Pancreas (tissue), 10 donors: ENCODE results near the gene VWA3B. TPM values are rescaled to one million over a fixed set of nuclear protein-coding genes. Genes with fewer than 3 reads are reported as not detected.

Source experiments
- ATAC-seq, 4 donors: fragments of 200-7000 bp; cut with Tn5 transposase; one replicate each; pipeline versions ENCODE4 v1.8.0 to v1.9.1; 2020; ENCODE audit warnings: mild to moderate bottlenecking in 4 of 4, moderate library complexity in 4 of 4
- DNase-seq, 6 donors: peaks; one replicate each; pipeline ENCODE4 v3.0.0-alpha.2; 2020
- FAIRE-seq: peaks from 2 replicates; lab custom pipeline; 2012; peaks lifted over from hg19 to GRCh38; lab: Jason Lieb, UNC
- H3K27ac ChIP-seq, 4 donors: fragments of 200-600 bp; sonication (generic); 1 replicate in 3 of 4; 2 replicates in 1 of 4; pipeline versions ENCODE4 v1.5.0 to v1.8.0; 2020
- H3K27me3 ChIP-seq, 4 donors: fragments of 200-600 bp; one replicate each; pipeline ENCODE4 v1.8.0; 2021
- H3K36me3 ChIP-seq, 3 donors: fragments of 200-600 bp; sonication (generic) in 1 of 3; one replicate each; pipeline versions ENCODE4 v1.5.0 to v1.8.0; 2020 to 2021
- H3K4me1 ChIP-seq, 3 donors: fragments of 200-600 bp; one replicate each; pipeline ENCODE4 v1.8.0; 2021
- H3K4me3 ChIP-seq, 4 donors: fragments of 200-600 bp; sonication (generic) in 2 of 4; one replicate each; pipeline versions ENCODE4 v1.5.0 to v1.8.0; 2020 to 2021
- H3K9me3 ChIP-seq, 4 donors: fragments of 200-600 bp; one replicate each; pipeline ENCODE4 v1.8.0; 2021
- WGBS, 2 donors: extraction: QIAGEN DNeasy Blood & Tissue Kit; methylation state at CpG; one replicate each; pipeline ENCODE4 v1.1.7; 2013; 5-methylcytosine and 5-hydroxymethylcytosine counted together
- intact Hi-C, 3 donors: fragments of 100-400 bp; cut with DNase I; formaldehyde crosslinking; loops; one replicate each; pipeline versions ENCODE4 v1.11.1 to v1.14.2; 2022
- polyA plus RNA-seq, 2 donors: library from polyadenylated mRNA; stranded (reverse); fragments of 200-250 nt; gene quantifications; one replicate each; pipeline ENCODE4 v1.2.3, GENCODE V29; 2013
- total RNA-seq, 6 donors: library from RNA; stranded (reverse); fragmentation: NEBNext Ultra II Directional in 4 of 6; extraction: Animal tissue kit (Norgen Biotek cat#: 25700) in 4 of 6; gene quantifications; one replicate each; pipeline versions ENCODE4 v1.2.1 to v1.2.4, GENCODE V29; 2021 to 2023
- TF ChIP-seq, protein P1 (sequence below), 4 donors: fragments of 200-600 bp; sonication (generic) in 3 of 4; IDR thresholded peaks; one replicate each; pipeline versions ENCODE4 v1.5.0 to v1.8.0; 2021; ENCODE audit warnings: antibody characterized with exemption in 4 of 4
- donor health status: healthy with polysubstance abuse.
- donor health status: DM: no; HTN: no; CAD: no; lungs with moderate emphysema.
- donor health status: DM: no; HTN: no; CAD: no.
- donor health status: control.
- donor health status: control.
- donor health status: Bipolar disorder and iron deficiency.
- donor health status: DM: yes; HTN: yes; CAD: no.
- donor health status: DM: no; HTN: no; CAD: no.
- donor health status: DM: no; HTN: no; CAD: no.
- donor health status: DM: yes; HTN: yes; CAD: no.

VWA3B gene
- total and polyA plus RNA-seq, 8 donors = 0.04 to 0.24 (median 0.07) TPM; not detected in 5

DNA sequence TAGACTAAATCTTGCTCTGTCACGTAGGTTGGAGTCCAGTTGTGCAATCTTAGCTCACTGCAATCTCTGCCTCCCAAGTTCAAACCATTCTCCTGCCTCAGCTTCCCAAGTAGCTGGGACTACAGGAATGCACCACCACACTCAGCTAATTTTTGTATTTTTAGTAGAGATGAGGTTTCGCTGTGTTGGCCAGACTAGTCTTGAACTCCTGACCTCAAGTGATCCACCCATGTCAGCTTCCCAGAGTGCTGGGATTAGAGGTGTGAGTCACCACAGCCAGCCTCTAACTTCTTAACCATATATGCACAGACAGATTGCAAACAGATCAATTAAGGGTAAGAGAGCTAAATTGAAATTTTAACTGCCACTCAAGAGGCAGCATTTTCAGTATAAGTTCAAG, 237.2 kb downstream of the VWA3B start:
- WGBS, 2 donors = 55 to 78% methylated on average over 2 of the region's 2 CpGs
- ATAC-seq (no peak), DNase-seq (no peak), FAIRE-seq (no peak)
- Histone ChIP-seq H3K36me3 (no peaks in the 10 kb centered on the region), H3K4me3 (no peak overlapping the region), H3K9me3 (no peaks in the 10 kb centered on the region), H3K27me3 (no peaks in the 10 kb centered on the region), H3K4me1 (no peaks in the 10 kb centered on the region), H3K27ac (no peak overlapping the region)
- TF ChIP-seq, protein P1, sequence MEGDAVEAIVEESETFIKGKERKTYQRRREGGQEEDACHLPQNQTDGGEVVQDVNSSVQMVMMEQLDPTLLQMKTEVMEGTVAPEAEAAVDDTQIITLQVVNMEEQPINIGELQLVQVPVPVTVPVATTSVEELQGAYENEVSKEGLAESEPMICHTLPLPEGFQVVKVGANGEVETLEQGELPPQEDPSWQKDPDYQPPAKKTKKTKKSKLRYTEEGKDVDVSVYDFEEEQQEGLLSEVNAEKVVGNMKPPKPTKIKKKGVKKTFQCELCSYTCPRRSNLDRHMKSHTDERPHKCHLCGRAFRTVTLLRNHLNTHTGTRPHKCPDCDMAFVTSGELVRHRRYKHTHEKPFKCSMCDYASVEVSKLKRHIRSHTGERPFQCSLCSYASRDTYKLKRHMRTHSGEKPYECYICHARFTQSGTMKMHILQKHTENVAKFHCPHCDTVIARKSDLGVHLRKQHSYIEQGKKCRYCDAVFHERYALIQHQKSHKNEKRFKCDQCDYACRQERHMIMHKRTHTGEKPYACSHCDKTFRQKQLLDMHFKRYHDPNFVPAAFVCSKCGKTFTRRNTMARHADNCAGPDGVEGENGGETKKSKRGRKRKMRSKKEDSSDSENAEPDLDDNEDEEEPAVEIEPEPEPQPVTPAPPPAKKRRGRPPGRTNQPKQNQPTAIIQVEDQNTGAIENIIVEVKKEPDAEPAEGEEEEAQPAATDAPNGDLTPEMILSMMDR (IDR thresholded peaks at IDR 0.05) = no peak
- intact Hi-C loops = no loop called here

DNA sequence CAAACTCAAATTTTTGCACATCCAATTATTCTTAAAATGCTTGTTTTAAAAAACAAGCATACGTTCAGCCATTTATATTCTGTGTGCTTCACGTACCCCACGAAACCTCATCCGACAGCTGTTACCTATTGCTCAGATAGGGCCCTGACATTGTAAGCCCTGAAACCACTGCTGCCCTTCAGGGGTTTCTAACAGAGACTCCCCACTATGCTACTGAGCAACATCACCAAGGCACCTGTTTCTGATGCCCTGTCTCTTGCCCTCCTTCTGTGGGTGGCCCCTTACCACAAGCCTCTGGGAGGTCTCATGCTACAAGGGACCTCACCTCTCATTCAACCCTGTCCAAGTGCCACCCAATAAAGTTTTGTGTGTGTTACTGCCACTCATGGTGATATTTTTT, 240.8 kb downstream of the VWA3B start:
- Histone ChIP-seq H3K27me3 (no peaks in the 10 kb centered on the region), H3K27ac (no peak overlapping the region), H3K9me3 (no peaks in the 10 kb centered on the region), H3K4me1 (no peaks in the 10 kb centered on the region), H3K36me3 (no peaks in the 10 kb centered on the region), H3K4me3 (no peak overlapping the region)
- DNase-seq = no peak
- WGBS, 2 donors = 92 to 94% methylated on average over 4 of the region's 4 CpGs
- ATAC-seq = no peak
- FAIRE-seq = no peak
- TF ChIP-seq, protein P1 (IDR thresholded peaks at IDR 0.05) = no peak
- intact Hi-C loops = no loop called here

DNA sequence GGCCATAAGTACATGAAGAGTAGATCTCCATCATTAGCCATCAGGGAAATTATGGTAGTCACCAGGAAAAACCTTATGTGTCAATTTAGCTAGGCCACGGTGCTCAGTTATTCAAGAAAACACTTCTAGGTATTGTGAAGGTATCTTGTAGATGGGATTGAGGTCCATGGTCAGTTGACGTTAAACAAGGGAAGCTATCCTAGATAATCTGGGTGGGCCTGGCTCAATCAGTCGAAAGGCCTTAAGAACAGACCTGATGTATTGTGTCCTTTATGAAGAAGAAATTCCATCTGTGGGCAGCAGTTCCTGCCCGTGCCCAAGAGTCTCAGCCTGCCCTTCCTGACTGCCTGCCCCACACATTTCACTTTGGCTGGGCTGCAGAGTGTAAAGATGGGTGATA, 242.6 kb downstream of the VWA3B start:
- DNase-seq (no peak), FAIRE-seq (no peak), ATAC-seq (no peak)
- 71 to 75% methylated on average over 4 of the region's 4 CpGs for WGBS, 2 donors
- no peak overlapping the region for H3K4me3 ChIP-seq
- intact Hi-C loops = no loop called here
- no peaks in the 10 kb centered on the region for H3K4me1 ChIP-seq
- no peaks in the 10 kb centered on the region for H3K27me3 ChIP-seq
- no peaks in the 10 kb centered on the region for H3K36me3 ChIP-seq
- no peaks in the 10 kb centered on the region for H3K9me3 ChIP-seq
- H3K27ac ChIP-seq = no peak overlapping the region
- TF ChIP-seq, protein P1 (IDR thresholded peaks at IDR 0.05) = no peak

DNA sequence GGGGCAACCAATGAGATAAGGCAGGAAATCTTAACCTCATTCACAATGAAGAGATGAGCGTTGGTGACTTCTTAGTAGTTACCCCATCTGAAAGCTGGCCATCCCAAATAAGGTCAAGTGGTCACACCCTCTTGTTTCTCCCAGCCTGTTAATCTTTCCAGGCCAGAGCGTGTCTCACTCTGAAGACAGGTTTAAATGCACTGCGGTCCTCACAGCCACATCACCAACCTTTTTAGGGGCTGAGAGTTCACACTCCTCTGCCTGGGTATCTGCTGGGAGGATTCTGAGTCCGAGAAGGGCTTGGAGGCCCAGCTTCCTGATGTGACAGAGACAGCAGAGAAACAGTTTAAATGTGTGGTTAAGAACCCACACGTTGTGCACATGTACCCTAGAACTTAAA, 246.0 kb downstream of the VWA3B start:
- H3K27ac ChIP-seq = no peak overlapping the region
- no peaks in the 10 kb centered on the region for H3K9me3 ChIP-seq
- FAIRE-seq (no peak), DNase-seq (no peak), ATAC-seq (no peak)
- no peak overlapping the region for H3K4me3 ChIP-seq
- H3K4me1 ChIP-seq = no peaks in the 10 kb centered on the region
- TF ChIP-seq, protein P1 (IDR thresholded peaks at IDR 0.05) = no peak
- intact Hi-C loops = no loop called here
- no peaks in the 10 kb centered on the region for H3K36me3 ChIP-seq
- WGBS, 2 donors = 80 to 82% methylated on average over 5 of the region's 5 CpGs
- no peaks in the 10 kb centered on the region for H3K27me3 ChIP-seq

DNA sequence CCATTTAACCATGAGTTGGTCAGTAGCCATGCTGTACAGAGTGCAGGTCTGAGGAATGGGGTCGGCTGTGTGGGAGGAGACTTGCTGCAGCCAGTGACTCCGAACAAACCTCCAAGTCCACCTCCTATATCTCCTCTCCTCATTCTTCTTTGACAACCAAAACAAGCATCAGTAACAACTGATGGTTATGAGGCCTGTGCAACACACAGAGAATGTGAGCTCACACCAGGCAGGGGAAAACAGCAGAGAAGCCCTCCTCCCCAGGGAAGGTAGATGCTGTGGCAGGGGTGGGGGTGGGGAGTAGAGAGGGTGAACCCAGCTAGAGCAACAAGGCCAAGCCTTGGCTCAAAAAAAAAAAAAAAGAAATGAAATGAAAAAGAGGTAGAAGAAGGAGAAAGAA, 247.0 kb downstream of the VWA3B start:
- H3K27ac ChIP-seq = no peak overlapping the region
- FAIRE-seq = no peak
- no peaks in the 10 kb centered on the region for H3K9me3 ChIP-seq
- TF ChIP-seq, protein P1 (IDR thresholded peaks at IDR 0.05) = no peak
- intact Hi-C loops = no loop called here
- no peaks in the 10 kb centered on the region for H3K36me3 ChIP-seq
- H3K4me1 ChIP-seq = no peaks in the 10 kb centered on the region
- H3K27me3 ChIP-seq = no peaks in the 10 kb centered on the region
- 45 to 71% methylated on average over 2 of the region's 2 CpGs for WGBS, 2 donors
- ATAC-seq = no peak
- no peak for DNase-seq
- H3K4me3 ChIP-seq = no peak overlapping the region
